NCI-H526 (cell line): Measurements from ENCODE around the gene EIF2S3B.

Experiments
- DNase-seq, 2 experiments: peaks; one replicate each; lab custom pipeline; 2025; lab: John Stamatoyannopoulos, UW

The EIF2S3B gene

DNA sequence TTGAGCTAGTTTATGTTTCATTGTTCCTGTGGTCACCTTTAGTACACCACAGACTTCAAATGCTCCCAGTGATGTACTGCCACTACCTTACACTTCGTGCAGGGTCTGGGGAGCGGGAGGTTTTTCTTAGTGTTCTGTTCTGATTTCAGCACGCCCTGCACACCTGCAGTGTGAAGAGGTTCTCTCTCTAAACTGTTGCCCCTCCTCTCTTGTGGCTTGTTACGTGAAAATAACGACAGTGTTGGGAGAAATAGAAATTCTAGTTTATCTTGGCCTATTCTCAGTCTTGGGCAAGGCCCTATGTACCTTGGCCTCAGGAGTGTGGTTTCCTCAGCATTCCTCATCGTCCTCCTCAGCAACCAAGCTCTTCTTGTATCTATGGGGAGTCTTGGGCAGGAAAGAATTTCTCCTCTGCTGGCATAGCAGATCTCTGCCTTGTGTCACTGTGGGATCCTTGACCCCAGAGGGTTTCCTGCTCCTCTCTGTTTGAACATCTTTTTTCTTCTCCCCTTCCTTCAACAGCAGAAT, 48.6 kb downstream of the EIF2S3B start:
- no peak for DNase-seq

DNA sequence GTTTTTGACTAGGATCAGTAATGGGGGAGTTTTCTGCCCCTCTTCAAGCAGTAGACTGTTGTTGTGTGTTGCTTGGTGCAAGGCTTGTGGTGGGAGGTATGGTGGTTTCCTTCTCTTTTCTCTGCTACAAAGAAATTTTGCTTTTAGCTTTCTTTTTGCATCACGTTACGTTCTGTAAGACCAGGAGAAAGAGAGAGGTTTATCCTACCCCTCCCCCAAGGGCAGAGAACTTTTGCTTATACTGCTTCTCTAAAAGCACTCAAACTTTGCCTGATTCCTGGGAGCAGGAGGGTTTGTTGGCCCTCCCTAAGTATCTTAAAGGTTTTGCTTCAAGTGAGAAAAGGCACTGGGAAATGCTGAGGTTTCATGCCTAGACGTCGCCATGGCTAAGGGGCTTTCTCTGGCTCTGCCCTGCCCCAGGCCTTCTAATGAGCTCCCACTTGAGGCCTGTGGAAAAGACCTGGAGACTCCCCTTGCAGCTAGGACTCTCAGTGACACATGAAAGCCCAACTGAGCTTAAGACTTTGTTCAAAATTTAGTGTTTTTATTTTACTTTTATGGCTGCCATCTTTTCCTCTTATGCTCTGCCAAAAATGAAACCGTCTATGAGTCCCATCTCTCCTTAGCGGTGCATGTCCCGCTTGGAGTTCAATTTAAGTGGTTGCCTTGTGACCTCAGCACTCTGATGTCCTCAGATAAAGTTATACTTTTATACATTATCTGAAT, 49.2 kb downstream of the EIF2S3B start:
- DNase-seq: no peak

DNA sequence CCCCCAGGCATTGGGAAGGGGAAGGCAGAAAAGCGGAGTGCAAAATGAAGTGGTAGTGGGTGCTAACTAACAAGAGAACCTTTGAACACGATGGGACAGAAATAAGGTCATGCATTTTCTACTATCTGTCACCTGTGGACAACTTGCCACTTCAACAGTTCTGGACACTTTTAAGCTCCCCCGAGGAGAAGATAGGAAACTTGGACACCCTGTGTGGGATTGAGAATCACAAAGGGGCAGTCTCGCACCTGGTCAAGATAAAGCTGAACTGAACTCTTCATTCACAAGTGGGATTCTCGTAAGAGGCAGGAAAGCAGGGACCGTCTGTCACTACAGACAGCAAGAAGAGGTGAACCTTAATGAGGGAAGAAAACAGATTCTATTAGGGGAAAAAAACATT, 51.6 kb downstream of the EIF2S3B start:
- no peak for DNase-seq

DNA sequence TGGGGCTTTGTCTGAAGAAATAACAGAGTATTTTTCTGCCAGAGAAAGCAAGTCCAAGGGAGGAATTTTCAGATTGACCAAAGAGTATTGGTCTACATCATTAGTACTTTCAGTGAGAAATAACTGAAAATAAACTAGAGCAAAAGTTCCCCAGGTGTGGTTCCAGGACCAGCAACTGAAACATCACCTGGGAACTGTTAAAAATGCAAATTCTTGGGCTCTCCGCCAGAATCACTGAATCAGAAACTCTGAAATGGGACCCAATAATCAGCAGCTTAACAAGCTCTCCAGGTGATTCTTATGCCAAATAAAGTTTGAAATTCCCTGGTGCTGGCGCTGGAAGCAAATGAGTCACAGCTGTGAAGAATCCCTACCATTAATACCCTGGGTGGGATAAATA, 52.1 kb downstream of the EIF2S3B start:
- DNase-seq: peak; percentile 14 to 69
